Loucy (cell line): Measurements from ENCODE around the gene DLG2.

Experiments
- EZH2phosphoT487 ChIP-seq: fragments of 200-600 bp; IDR thresholded peaks from 2 replicates; pipeline ENCODE4 v1.6.1; 2018; ENCODE audit warnings: antibody characterized with exemption, mild to moderate bottlenecking, moderate library complexity, borderline replicate concordance
- TF ChIP-seq, protein P1 (sequence below): fragments of 200-600 bp; sonication (generic); conservative IDR thresholded peaks from 2 replicates; pipeline ENCODE4 v1.5.1; 2014; ENCODE audit warnings: mild to moderate bottlenecking, antibody characterized with exemption, low read length

GRCh38 chr11:85123752-85124231 lies 503.4 kb downstream of the DLG2 start:
- TF ChIP-seq EZH2phosphoT487 = no peak
- TF ChIP-seq, protein P1, sequence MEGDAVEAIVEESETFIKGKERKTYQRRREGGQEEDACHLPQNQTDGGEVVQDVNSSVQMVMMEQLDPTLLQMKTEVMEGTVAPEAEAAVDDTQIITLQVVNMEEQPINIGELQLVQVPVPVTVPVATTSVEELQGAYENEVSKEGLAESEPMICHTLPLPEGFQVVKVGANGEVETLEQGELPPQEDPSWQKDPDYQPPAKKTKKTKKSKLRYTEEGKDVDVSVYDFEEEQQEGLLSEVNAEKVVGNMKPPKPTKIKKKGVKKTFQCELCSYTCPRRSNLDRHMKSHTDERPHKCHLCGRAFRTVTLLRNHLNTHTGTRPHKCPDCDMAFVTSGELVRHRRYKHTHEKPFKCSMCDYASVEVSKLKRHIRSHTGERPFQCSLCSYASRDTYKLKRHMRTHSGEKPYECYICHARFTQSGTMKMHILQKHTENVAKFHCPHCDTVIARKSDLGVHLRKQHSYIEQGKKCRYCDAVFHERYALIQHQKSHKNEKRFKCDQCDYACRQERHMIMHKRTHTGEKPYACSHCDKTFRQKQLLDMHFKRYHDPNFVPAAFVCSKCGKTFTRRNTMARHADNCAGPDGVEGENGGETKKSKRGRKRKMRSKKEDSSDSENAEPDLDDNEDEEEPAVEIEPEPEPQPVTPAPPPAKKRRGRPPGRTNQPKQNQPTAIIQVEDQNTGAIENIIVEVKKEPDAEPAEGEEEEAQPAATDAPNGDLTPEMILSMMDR = no peak
